ENCODE results near the gene CCT6B. TPM values are rescaled to one million over a fixed set of nuclear protein-coding genes. Genes with fewer than 3 reads are reported as not detected.

Gene CCT6B
- polyA plus RNA-seq, 1 donor: 2.8 TPM

GRCh38 chr17:34997355-34997862 is 36.1 kb upstream of the CCT6B start:
- 85% methylated on average over 4 of the region's 11 CpGs for WGBS (ENCODE audit: insufficient coverage, low lambda C conversion rate)
- Histone ChIP-seq H3K4me3 (ENCODE audit: low read length) (no peak overlapping the region), H3K36me3 (ENCODE audit: control insufficient read depth, insufficient read depth, low read length) (peaks cover 78% of the 10 kb centered on the region), H3K27me3 (ENCODE audit: control insufficient read depth, insufficient read depth, low read length) (no peaks in the 10 kb centered on the region), H3K27ac (ENCODE audit: low read length) (peak overlapping the region; percentile 50), H3K4me1 (ENCODE audit: control insufficient read depth, insufficient read depth, low read length) (no peaks in the 10 kb centered on the region), H3K9me3 (ENCODE audit: control insufficient read depth, low read depth, low read length) (no peaks in the 10 kb centered on the region)
- peak; percentile 63 to 67 for DNase-seq

GRCh38 chr17:34996422-34997285 is 35.4 kb upstream of the CCT6B start:
- Histone ChIP-seq H3K27ac (ENCODE audit: low read length) (no peak overlapping the region), H3K36me3 (ENCODE audit: control insufficient read depth, insufficient read depth, low read length) (peaks cover 78% of the 10 kb centered on the region), H3K4me3 (ENCODE audit: low read length) (no peak overlapping the region), H3K27me3 (ENCODE audit: control insufficient read depth, insufficient read depth, low read length) (no peaks in the 10 kb centered on the region), H3K4me1 (ENCODE audit: control insufficient read depth, insufficient read depth, low read length) (no peaks in the 10 kb centered on the region), H3K9me3 (ENCODE audit: control insufficient read depth, low read depth, low read length) (no peaks in the 10 kb centered on the region)
- WGBS (ENCODE audit: insufficient coverage, low lambda C conversion rate): no CpG with 5 or more reads among the region's 3 CpGs
- DNase-seq: no peak

GRCh38 chr17:34993031-34993430 is 31.8 kb upstream of the CCT6B start:
- Histone ChIP-seq H3K27me3 (ENCODE audit: control insufficient read depth, insufficient read depth, low read length) (no peaks in the 10 kb centered on the region), H3K4me3 (ENCODE audit: low read length) (no peak overlapping the region), H3K4me1 (ENCODE audit: control insufficient read depth, insufficient read depth, low read length) (peaks cover 10% of the 10 kb centered on the region), H3K9me3 (ENCODE audit: control insufficient read depth, low read depth, low read length) (no peaks in the 10 kb centered on the region), H3K36me3 (ENCODE audit: control insufficient read depth, insufficient read depth, low read length) (peaks cover 78% of the 10 kb centered on the region), H3K27ac (ENCODE audit: low read length) (no peak overlapping the region)
- DNase-seq: no peak
- WGBS (ENCODE audit: insufficient coverage, low lambda C conversion rate): no CpG with 5 or more reads among the region's 2 CpGs

- DNase-seq: no peak
- Histone ChIP-seq H3K4me3 (ENCODE audit: low read length) (no peak overlapping the region), H3K9me3 (ENCODE audit: control insufficient read depth, low read depth, low read length) (no peaks in the 10 kb centered on the region), H3K27me3 (ENCODE audit: control insufficient read depth, insufficient read depth, low read length) (no peaks in the 10 kb centered on the region), H3K36me3 (ENCODE audit: control insufficient read depth, insufficient read depth, low read length) (peaks cover 76% of the 10 kb centered on the region), H3K4me1 (ENCODE audit: control insufficient read depth, insufficient read depth, low read length) (peaks cover 10% of the 10 kb centered on the region), H3K27ac (ENCODE audit: low read length) (no peak overlapping the region)
- no CpG with 5 or more reads among the region's 3 CpGs for WGBS (ENCODE audit: insufficient coverage, low lambda C conversion rate)
Measured at GRCh38 chr17:34991606-34992005, 30.3 kb upstream of the CCT6B start.

GRCh38 chr17:34990921-34991365 is 29.7 kb upstream of the CCT6B start:
- no CpG with 5 or more reads among the region's 6 CpGs for WGBS (ENCODE audit: insufficient coverage, low lambda C conversion rate)
- no peaks in the 10 kb centered on the region for H3K27me3 ChIP-seq (ENCODE audit: control insufficient read depth, insufficient read depth, low read length)
- H3K36me3 ChIP-seq (ENCODE audit: control insufficient read depth, insufficient read depth, low read length): peaks cover 78% of the 10 kb centered on the region
- H3K4me1 ChIP-seq (ENCODE audit: control insufficient read depth, insufficient read depth, low read length): peaks cover 10% of the 10 kb centered on the region
- peak; percentile 17 to 54 for DNase-seq
- no peaks in the 10 kb centered on the region for H3K9me3 ChIP-seq (ENCODE audit: control insufficient read depth, low read depth, low read length)
- H3K27ac ChIP-seq (ENCODE audit: low read length): no peak overlapping the region
- no peak overlapping the region for H3K4me3 ChIP-seq (ENCODE audit: low read length)

GRCh38 chr17:34989473-34989872 is 28.2 kb upstream of the CCT6B start:
- Histone ChIP-seq H3K36me3 (ENCODE audit: control insufficient read depth, insufficient read depth, low read length) (peaks cover 73% of the 10 kb centered on the region), H3K27ac (ENCODE audit: low read length) (no peak overlapping the region), H3K4me3 (ENCODE audit: low read length) (no peak overlapping the region), H3K27me3 (ENCODE audit: control insufficient read depth, insufficient read depth, low read length) (no peaks in the 10 kb centered on the region), H3K9me3 (ENCODE audit: control insufficient read depth, low read depth, low read length) (no peaks in the 10 kb centered on the region), H3K4me1 (ENCODE audit: control insufficient read depth, insufficient read depth, low read length) (peaks cover 10% of the 10 kb centered on the region)
- no CpG with 5 or more reads among the region's 10 CpGs for WGBS (ENCODE audit: insufficient coverage, low lambda C conversion rate)
- DNase-seq: no peak

- peak overlapping the region; percentile 36 for H3K27ac ChIP-seq (ENCODE audit: low read length)
- H3K4me3 ChIP-seq (ENCODE audit: low read length): no peak overlapping the region
- WGBS (ENCODE audit: insufficient coverage, low lambda C conversion rate): 20% methylated on average over 1 of the region's 2 CpGs
- peaks cover 10% of the 10 kb centered on the region for H3K4me1 ChIP-seq (ENCODE audit: control insufficient read depth, insufficient read depth, low read length)
- H3K36me3 ChIP-seq (ENCODE audit: control insufficient read depth, insufficient read depth, low read length): peaks cover 66% of the 10 kb centered on the region
- H3K9me3 ChIP-seq (ENCODE audit: control insufficient read depth, low read depth, low read length): no peaks in the 10 kb centered on the region
- H3K27me3 ChIP-seq (ENCODE audit: control insufficient read depth, insufficient read depth, low read length): no peaks in the 10 kb centered on the region
- peak in 1 of 2 donors; percentile 38 for DNase-seq
Measured at GRCh38 chr17:34988644-34989043, 27.4 kb upstream of the CCT6B start.

GRCh38 chr17:34987232-34987631 is 26.0 kb upstream of the CCT6B start:
- 57% methylated on average over 2 of the region's 2 CpGs for WGBS (ENCODE audit: insufficient coverage, low lambda C conversion rate)
- peaks cover 54% of the 10 kb centered on the region for H3K36me3 ChIP-seq (ENCODE audit: control insufficient read depth, insufficient read depth, low read length)

GRCh38 chr17:34981538-34982241 is 20.4 kb upstream of the CCT6B start:
- peak; percentile 40 to 70 for DNase-seq
- Histone ChIP-seq H3K9me3 (ENCODE audit: control insufficient read depth, low read depth, low read length) (no peaks in the 10 kb centered on the region), H3K27ac (ENCODE audit: low read length) (peak overlapping the region; percentile 99), H3K27me3 (ENCODE audit: control insufficient read depth, insufficient read depth, low read length) (no peaks in the 10 kb centered on the region), H3K36me3 (ENCODE audit: control insufficient read depth, insufficient read depth, low read length) (peaks cover 21% of the 10 kb centered on the region), H3K4me3 (ENCODE audit: low read length) (peak overlapping the region; percentile 93), H3K4me1 (ENCODE audit: control insufficient read depth, insufficient read depth, low read length) (peaks cover 9% of the 10 kb centered on the region)
- WGBS (ENCODE audit: insufficient coverage, low lambda C conversion rate): 20% methylated on average over 1 of the region's 8 CpGs

More at GRCh38 chr17:34987232-34987631, 26.0 kb upstream of the CCT6B start:
- H3K27me3 ChIP-seq (ENCODE audit: control insufficient read depth, insufficient read depth, low read length): no peaks in the 10 kb centered on the region
- DNase-seq: no peak
- H3K27ac ChIP-seq (ENCODE audit: low read length): no peak overlapping the region
- peaks cover 10% of the 10 kb centered on the region for H3K4me1 ChIP-seq (ENCODE audit: control insufficient read depth, insufficient read depth, low read length)
- H3K4me3 ChIP-seq (ENCODE audit: low read length): no peak overlapping the region
- no peaks in the 10 kb centered on the region for H3K9me3 ChIP-seq (ENCODE audit: control insufficient read depth, low read depth, low read length)

Measured in large intestine (tissue), 3 donors.